GM19397 (cell line): ENCODE measurements around the gene HCRT.
"Not testable (repeated sequence)": the region's sequence is repeated elsewhere in the genome, so short reads cannot be mapped to it uniquely, and the experiment has no call there.

ENCODE experiments used
- ATAC-seq: cut with Tn5 transposase; IDR thresholded peaks from one replicate; pipeline ENCODE4 v1.9.1; 2021; ENCODE audit warnings: mild to moderate bottlenecking, moderate library complexity; ENCODE audit not compliant: unreplicated experiment

HCRT gene

DNA sequence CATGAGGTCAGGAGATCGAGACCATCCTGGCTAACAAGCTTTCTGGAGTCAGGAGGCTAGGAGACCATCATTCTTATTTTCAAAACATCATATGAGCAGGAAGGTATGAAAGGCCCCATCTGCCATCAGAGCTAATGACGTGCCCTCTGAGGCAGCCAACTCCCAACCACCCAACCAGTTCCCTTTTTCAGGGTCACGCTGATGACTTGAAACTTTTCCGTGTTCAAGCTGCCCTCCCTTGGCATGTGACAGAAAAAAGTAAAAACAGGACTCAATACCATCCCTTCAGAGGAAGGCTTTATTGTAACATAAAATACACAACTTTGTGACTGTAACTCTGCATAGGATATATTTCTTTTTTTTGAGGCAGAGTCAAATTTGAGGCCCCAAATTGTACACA lies 13.6 kb upstream of the HCRT start:
- no peak for ATAC-seq

DNA sequence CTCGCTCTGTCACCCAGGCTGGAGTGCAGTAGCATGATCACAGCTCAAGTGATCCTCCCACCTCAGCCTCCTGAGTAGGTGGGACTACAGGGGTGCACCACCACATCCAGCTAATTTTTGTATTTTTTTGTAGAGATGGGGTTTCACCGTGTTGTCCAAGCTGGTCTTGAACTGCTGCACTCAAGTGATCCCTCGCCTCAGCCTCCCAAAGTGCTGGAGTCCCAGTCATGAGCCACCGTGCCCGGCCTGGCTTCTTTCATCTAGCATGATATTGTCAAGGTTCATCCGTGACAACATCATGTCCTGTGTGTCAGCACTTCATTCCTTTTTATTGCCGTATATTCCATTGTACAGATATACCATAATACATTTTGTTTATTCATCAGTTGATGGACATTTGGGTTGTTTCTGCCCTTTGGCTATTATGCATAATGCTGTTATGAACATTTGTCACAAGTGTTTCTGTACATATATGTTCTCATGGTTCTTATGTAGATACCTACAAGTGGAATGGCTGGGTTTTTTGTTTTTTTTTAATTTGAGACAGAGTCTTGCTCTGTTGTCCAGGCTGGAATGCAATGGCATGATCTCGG lies 12.4 kb upstream of the HCRT start:
- no peak for ATAC-seq

DNA sequence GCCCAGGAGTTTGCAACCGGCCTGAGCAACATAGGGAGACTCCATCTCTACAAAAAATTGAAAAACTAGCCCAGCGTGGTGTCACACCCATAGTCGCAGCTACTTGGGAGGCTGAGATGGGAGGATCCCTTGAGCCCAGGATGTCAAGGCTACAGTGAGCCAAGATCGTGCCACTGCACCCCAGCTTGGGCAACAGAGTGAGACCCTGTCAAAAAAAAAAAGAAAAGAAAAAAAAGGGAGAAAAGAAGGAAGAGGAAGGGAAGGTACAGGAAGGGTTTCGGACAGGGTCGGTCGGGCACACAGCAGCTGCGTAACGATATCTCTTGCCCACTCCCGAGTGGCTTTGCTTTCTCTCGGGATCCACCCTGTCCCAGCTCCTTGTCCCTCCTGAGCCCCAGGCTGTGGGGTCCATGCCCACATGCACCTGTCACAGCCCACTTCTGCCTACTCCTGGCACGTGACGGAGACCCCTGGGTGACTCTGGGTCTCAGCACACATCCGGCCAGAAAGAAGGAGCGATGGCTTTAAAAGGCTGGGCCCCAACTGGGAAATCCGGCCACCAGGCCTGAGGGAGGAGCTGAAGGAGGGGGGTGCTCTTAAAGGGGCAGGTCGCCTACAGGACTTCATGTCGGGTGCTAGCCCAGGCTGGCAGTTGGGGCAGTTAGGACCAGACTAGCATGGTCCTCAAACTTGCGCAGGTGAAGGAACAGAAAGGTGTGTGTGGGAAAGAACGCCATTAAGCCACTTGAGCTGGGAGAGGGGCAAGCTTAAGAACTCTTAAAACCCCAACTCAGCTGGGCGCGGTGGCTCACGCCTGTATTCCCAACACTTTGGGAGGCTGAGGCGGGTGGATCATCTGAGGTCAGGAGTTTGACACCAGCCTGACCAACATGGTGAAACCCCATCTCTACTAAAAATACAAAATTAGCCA lies 9.0 kb upstream of the HCRT start, which contains the start of gene GHDC:
Gene GHDC (minus strand): TSS at position 526 of the 931 bp plus-strand sequence. CDS start 913 bp downstream, outside the sequence.
- ATAC-seq, result peak; percentile 82

DNA sequence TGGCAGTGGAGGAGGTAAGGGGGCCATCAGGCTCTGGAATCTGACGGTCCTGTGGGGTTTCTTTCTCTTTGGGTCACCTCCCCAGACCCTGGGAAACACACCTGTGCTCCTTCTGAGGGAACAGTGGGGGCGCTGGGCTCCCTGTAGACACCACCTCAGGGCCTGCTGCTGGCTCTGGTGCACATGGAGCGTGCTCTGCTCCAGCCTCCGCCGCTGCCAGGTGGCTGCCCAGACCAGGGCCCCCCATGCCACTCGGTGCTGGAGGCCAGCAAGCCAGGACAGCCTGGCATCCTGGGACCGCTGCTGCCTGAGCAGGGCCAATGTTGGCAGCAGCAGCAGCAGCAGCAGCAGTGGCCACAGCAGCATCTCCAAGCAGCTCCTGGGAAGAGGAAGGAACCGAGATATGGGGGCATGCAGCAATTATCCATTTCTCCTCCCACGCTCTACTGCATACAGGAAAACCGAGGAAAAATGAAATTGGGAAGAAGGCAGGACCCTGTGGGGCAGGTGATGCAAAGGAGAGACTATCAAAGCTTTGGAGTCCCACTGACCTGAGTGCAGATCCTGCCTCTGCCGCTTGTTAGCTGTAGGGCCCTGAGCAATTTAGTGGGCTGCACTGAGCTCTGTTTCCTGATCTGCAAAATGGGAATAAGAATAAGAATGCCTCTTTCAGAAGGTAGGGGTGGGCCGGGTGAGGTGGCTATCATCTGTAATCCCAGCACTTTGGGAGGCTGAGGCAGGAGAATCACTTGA lies 8.1 kb upstream of the HCRT start:
- ATAC-seq, result no peak

DNA sequence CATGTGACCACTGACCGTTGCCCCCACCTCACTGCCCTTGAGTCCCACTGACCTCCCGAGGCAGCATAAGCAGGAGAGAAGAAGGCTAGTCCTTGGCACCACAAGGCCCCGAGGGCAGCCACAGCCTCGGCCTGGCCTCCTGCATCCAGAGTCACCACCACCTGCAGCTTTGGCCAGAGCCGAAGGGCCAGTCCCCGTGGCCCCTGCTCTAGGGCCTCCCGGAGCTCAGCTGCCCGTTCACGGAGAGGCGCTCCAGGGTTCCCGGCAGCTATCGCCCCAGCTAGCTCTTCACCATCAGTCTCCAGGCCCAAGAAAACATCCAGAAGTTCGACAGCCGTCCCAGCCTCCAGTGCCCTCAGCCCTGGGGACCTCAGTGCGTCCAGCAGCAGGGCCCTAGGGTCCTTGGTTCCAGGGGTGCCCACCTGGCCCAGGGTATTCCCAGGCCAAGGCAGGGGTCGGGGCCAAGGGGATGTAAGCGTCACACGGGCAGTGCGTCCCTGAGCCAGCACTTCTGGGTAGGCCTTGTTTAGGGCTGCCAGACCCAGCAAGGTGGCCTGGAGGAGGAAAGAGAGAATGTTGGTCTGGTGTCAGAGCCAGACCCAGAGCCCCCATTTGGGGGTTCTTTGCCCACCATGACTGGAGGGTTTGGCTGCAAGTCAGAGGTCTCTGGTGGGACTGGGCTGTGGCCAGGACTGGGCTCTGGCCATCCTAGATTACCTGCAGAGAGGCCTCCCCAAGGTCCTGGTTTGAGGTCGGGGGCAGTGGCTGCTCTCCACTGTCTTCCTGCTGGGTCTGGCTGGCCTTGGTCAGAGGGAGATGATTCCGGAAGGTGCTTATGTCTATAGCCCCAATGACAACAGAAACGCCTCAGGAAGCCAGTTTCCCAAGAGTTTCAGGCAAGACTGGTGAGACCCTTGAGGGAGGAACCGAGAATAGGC lies 7.2 kb upstream of the HCRT start:
- no peak for ATAC-seq

DNA sequence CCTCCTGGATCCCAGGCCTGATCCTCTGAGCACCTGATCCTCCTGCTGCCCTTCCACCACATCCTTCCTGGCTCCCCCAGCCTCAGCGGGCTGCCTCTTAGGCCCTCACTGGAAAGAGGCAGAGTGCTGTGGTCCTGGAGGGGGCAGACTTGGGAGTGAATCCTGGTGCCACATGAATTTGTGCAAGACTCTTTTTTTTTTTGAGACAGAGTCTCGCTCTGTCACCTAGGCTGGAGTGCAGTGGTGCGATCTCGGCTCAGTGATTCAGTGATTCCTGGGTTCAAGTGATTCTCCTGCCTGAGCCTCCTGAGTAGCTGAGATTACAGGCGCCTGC lies 6.0 kb upstream of the HCRT start:
- ATAC-seq, result no peak

DNA sequence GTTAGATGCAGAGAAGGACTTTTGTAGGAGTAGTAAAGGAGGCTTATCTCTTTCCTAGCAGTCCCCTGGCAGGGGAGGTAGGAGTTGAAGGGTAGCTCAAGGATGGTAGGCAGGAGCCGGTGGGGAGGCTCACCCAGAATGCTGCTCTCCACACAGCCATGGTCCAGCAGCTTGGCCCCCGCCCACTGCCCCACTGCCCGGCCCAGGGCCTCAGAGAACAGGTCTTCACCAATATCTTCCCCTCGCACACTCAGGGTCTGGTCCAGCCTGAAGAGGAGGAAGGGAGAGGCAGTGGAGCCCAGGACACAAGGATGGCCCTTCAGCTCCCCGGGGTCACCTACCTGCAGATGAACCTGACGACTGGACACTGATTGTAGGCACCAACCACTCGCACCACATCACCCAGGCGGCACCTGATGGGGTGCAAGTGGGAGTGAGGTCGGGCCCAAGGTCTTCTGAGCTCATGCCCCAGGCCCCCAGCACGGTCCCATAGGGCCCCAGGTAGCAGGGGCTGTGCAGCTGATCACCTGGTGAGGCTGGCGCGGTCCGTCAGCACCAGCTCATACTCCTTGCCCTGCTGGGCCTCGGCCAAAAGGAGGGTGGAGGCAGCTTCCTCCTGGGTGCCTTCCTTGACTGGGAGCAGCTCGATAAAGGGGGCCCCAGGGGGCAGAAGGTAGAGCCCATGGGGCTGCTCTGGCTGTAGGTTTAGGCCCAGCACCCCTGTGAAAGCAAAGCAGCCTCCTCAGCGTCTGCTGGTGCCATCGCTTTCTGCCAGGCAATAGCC lies 5.4 kb upstream of the HCRT start:
- no peak for ATAC-seq

DNA sequence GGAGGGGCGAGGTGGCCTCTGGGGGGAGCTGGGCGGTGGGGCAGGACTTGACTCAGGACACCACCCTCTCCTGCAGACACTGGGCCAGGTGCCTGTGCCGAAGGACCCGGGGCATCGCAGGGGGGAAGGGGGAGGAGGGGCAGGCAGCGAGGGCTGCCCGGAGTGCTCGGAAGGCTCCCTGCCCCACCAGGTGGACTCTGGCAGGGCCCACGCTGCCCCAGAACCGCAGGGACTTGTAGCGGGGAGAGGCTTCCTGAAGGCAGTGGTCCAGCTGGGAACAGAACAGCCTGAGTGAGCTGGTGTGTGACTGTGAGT lies 4.4 kb upstream of the HCRT start:
- ATAC-seq, result no peak

DNA sequence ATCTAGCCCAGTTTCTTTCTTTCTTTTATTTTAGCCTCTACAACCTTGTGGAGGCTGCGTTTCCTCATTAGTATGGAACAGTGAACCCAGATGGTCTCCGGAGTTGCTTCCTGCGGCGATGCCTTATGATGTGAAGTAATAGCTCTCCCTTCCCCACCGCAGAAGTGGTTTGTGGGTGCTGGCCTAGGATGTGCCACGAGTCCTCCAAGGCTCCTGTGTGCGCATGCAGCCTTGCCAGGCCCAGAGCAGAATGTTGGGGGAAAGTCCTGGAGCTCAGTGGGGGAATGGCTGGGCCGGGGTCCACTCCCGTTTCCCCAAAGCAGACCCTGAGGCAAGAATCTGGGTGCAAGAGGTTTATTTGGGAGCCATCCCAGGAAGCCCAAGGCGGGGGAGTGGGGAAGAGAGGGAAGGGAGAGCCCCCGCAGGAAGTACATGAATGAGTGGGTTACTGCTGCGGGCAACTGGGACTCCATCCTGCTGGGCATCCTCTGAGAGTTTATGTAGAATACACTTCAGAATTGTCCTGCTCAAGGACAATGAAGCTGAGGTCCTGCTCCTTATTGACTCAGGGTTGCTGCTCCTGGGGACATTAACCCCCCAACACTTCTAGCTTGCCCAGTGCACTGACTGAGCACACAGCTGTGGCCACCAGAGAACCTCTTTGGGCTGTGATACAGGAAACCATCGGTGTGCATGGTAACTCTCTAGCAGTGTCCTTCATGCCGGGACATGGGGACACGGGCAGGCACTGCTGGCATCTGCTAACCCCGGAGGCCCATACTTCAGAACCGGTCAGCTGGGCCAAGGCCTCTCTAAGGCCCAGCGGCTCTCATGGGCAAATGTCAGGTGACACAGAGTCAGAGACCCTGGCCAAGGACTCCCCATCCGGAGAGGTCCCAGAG lies 3.7 kb upstream of the HCRT start:
- ATAC-seq, result no peak

DNA sequence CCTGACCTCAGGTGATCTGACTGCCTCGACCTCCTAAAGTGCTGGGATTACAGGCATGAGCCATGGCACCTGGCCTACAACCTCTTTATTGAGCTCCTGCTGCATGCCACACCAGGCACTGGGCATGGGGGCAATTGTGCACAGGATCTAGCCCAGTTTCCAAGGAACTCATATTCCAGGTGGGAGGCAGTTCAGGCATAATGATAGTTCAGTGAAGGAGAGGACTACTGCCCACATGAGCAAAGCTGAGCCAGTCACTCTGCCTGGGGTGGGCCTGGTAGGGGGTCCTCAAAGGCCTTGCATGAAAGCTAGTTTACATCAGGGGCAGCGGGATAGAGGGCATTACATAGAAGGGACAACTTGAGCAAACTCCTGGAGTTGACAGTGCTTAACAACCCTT lies 2.6 kb upstream of the HCRT start:
- ATAC-seq, result no peak

DNA sequence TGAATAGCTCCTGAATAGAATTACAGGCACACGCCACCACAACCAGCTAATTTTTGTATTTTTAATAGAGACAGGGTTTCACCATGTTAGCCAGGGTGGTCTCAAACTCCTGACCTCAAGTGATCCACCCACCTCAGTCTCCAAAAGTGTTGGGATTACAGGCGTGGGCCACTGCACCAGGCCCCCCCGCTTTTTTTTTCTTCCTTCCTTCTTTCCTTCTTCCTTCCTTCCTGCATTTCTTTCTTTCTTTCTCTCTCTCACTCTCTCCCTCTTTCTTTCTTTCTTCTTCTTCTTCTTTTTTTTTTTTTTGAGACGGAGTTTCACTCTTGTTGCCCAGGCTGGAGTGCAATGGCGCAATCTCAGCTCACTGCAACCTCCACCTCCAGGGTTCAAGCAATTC lies 939 bp upstream of the HCRT start:
- ATAC-seq, result not testable (repeated sequence)

DNA sequence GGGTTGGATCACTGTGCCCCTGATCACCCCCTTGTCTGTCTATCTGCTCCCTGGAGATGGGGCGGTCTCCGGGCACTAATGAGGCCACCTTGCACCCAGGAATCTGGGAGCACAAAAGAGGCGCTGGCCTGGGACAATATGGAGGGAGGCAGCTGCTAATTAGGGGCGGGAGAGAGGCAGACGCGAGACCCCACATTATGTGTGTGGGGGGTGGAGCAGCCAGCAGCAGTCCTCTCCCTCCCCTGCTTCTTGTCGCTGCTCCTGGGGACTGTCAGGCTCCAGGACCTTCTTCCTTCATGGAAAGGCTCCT lies 324 bp upstream of the HCRT start:
- ATAC-seq, result no peak

DNA sequence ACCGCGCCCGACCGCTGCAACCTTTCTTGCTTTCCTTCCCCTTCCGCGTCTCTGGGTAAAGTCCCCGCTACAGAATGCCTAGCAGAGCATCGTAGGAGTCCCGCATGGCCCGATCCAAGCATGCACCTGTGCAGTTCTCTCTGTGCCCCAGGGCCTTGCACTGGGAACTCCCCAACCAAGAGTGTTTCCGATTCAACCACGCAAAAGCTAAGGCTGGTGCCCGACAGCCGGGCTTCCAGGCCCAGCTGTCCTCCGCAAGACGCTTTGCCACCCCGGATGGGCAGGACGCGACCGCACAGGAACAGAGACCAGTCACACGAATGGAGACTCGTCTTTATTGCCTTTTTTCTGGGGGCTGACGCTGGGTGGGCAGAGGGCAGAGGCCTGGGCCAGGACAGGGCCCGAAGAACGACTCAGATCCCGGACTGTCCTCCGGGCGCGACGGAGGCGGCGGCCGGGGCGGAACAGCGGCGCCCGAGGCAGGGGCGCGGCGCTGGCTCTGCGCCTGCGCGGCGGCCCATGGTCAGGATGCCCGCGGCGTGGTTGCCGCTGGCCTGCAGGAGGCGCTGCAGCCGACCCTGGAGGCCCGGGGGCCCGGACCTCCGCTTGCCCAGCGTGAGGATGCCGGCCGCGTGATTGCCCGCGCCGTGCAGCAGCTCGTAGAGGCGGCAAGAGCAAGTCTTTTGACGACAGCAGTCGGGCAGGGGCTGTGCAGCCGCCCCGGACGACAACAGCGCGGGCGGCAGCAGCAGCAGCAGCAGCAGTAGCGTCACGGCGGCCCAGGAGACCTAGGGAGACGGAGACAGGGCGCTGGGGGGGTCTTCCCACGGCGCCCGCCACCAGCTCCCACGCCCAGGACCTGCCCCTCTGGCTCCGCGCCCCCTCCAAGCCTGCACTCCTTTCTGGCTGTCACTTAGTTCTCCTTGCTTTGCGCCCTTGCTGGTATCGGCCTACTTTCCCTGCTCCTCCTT lies 1.2 kb downstream of the HCRT start:
- ATAC-seq, result peak; percentile 67

DNA sequence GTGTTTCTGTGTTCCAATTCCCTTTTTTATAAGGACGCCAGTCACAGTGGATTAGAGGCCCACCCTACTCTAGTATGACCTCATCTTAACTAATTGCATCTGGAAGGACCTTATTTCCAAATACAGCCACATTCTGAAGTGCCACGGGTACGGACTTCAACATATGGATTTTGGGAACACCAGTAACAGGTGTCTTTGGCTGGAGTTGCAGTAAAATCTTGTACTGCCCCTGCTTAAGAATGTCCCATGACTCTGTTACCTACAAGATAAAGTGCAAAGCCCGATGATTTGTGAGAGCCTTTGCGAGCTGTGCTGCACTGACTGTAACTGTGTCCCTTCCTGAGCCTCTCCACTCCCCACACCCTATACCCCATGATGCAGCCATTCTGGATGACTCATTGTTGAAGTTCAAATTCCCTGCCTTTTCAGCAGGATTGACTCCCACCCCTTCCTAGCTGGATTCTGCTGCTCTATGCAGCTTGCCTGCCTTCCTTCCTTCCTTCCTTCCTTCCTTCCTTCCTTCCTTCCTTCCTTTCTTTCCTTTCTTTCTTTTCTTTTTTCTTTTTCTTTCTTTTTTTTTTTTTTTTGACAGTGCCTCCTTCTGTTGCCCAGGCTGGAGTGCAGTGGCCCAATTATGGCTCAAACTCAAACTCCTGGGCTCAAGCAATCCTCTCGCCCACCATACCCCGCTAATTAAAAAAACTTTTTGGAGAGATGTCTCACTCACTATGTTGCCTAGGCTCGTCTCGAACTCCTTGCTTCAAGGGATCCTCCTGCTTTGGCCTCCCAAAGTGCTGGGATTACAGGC lies 2.1 kb downstream of the HCRT start:
- no peak for ATAC-seq

DNA sequence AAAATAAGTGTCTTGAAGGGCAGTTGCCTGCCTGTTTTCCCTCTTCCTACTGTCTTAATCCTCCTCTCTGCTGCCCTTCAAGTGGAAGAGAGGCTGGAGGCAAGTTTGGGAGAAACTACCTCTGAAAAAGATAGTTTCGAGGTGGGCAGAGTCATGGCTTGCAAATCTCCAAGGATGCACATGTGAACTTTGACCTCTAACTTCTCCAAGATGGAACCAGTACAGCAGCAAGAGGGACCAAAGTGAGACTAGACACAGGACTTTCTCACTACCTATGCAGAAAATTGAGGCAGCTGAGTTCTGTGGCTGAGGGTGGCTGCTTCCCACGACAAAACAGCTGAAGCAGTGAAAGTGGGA lies 3.4 kb downstream of the HCRT start:
- ATAC-seq, result no peak

DNA sequence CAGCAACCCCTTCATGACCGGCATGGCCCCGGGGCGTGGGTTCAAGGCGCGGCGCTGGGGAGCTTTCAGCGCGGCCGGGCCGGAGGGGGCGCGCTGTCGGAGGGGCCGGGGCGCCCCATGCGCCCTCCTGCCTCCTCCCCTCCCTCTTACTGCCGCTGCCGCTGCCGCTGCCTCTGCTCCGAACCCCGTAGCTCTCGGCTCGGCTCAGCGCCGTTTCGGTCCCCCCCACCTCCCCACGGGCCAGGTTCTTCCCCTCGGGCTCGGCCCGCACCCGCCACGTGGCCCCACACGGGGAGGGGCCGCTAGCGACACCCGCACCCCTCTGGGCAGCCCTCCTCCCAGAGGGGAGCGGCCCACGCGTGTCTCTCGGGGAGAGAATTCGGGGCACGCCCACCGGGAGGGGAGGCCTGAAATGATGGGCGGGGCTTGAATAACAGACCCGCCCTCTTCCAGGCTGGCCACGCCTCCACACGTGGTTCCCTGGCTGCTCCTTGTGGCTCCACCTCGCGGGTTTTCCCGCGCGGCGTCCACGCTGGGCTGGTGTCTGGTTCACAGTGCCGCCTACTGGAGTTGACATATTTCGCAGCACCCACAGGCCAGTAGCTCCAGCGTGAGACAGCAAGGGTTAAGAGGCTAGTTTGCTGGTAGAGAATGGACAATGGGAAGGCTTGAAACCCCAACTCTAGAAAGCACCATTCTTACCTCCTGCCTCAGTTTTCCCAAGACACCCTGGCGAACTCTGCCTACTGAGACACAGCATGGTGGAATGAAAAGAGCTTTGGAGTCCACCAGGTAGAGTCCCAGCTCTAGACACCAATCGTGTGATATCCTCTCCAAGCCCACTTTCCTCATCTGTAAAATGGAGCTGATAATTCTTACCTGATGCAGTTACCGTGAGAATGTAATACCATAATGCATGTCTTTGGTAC lies 4.1 kb downstream of the HCRT start, which contains the start of gene KCNH4:
Gene KCNH4 (minus strand): TSS at position 221 of the 929 bp plus-strand sequence. CDS start 197 bp downstream, at position 24.
- peak; percentile 41 for ATAC-seq
